Endometrial microvascular endothelial cells (primary cell): ENCODE measurements around the gene DNAJB11. TPM values are rescaled to one million over a fixed set of nuclear protein-coding genes. Genes with fewer than 3 reads are reported as not detected.

Experiments used
- in situ Hi-C: cut with HindIII; loops from 2 replicates; pipeline ENCODE4 v1.10.0; 2017; ENCODE audit warnings: low sequenced_read_pairs, low pct_unique_long_range_greater_than_20kb; ENCODE audit errors: inconsistent ontology term
- total RNA-seq: library from RNA; depleted of rRNA; stranded (reverse); fragments of >200 nt; gene quantifications from one replicate; pipeline ENCODE4 v1.2.3, GENCODE V29; 2015; ENCODE audit errors: inconsistent ontology term

Gene DNAJB11
- total RNA-seq, 1 donor from 2014 or later: 78.0 TPM

GRCh38 chr3:186612721-186613636 is 42.5 kb downstream of the DNAJB11 start, which contains the start of gene AHSG:
TSS of gene AHSG (plus strand) at chr3:186613060. CDS start at chr3:186613142, 82 bp downstream.
- in situ Hi-C loops: no loop called here

- in situ Hi-C loops: no loop called here
Measured at GRCh38 chr3:186613637-186614265, 43.2 kb downstream of the DNAJB11 start.

GRCh38 chr3:186614266-186614596 is 43.7 kb downstream of the DNAJB11 start:
- in situ Hi-C loops: no loop called here

- in situ Hi-C loops: no loop called here
Measured at GRCh38 chr3:186614597-186615483, 44.3 kb downstream of the DNAJB11 start.

- in situ Hi-C loops: no loop called here
Measured at GRCh38 chr3:186616299-186616617, 45.7 kb downstream of the DNAJB11 start.

- in situ Hi-C loops: no loop called here
Measured at GRCh38 chr3:186617036-186617946, 46.8 kb downstream of the DNAJB11 start.

GRCh38 chr3:186618318-186618938 is 47.9 kb downstream of the DNAJB11 start:
- in situ Hi-C loops: no loop called here

GRCh38 chr3:186619787-186620212 is 49.3 kb downstream of the DNAJB11 start:
- in situ Hi-C loops: no loop called here

GRCh38 chr3:186620213-186621092 is 49.9 kb downstream of the DNAJB11 start:
- in situ Hi-C loops: no loop called here

- in situ Hi-C loops: no loop called here
Measured at GRCh38 chr3:186621894-186622650, 51.6 kb downstream of the DNAJB11 start.

GRCh38 chr3:186622651-186623310 is 52.3 kb downstream of the DNAJB11 start:
- in situ Hi-C loops: no loop called here

GRCh38 chr3:186624598-186624997 is 54.1 kb downstream of the DNAJB11 start:
- in situ Hi-C loops: no loop called here

- in situ Hi-C loops: no loop called here
Measured at GRCh38 chr3:186625600-186626042, 55.1 kb downstream of the DNAJB11 start.

GRCh38 chr3:186626254-186626847 is 55.8 kb downstream of the DNAJB11 start:
- in situ Hi-C loops: no loop called here

- in situ Hi-C loops: no loop called here
Measured at GRCh38 chr3:186627852-186628414, 57.4 kb downstream of the DNAJB11 start.
